ENCODE measurements around the gene MDGA2.

MDGA2 gene

DNA sequence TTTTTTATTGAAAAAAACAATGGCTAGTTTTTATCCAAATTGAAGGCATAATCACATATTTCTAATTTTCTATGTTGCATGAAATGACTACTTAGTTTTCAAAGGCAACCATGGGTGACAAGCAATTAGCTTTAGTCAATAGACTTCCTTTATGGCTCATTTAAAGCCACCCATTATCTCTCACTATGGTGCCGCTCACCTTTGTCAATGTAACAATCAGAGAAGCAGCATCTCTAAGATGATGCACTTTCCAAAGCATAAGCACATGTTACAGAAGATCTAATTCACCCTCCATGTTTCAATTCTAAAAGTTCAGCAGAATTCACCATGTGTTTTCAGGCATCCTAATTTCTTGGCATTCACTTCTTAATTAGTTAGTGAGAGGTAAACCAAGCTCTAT is 857.3 kb downstream of the MDGA2 start:
- no peaks in the 10 kb centered on the region for H3K9me2 ChIP-seq (replicated peaks; ENCODE audit: insufficient read depth, low read length)
- H3K4me3 ChIP-seq (ENCODE audit: insufficient read depth, low read length, poor library complexity, severe bottlenecking): no peak overlapping the region
- H3K9ac ChIP-seq (ENCODE audit: low read length): no peak overlapping the region
- H4K20me1 ChIP-seq (ENCODE audit: low read depth, low read length): no peaks in the 10 kb centered on the region
- H3K9me3 ChIP-seq (ENCODE audit: insufficient read depth, low read length): no peaks in the 10 kb centered on the region
- H3K79me2 ChIP-seq (ENCODE audit: insufficient read depth, low read length): no peaks in the 10 kb centered on the region
- H3F3A ChIP-seq (ENCODE audit: insufficient read depth): no peaks in the 10 kb centered on the region
- H3K27ac ChIP-seq (ENCODE audit: low read depth, low read length): no peak overlapping the region
- H2AFZ ChIP-seq (ENCODE audit: low read depth, low read length, severe bottlenecking): no peak overlapping the region
- H3K36me3 ChIP-seq (ENCODE audit: low read length): no peaks in the 10 kb centered on the region
- no peaks in the 10 kb centered on the region for H3K27me3 ChIP-seq (ENCODE audit: low read length)
- no peak for TF ChIP-seq CTCF (IDR thresholded peaks at IDR 0.05; ENCODE audit: insufficient read depth, low read length, poor library complexity, severe bottlenecking)
- no peak for TF ChIP-seq EZH2phosphoT487 (conservative IDR thresholded peaks at IDR 0.05; ENCODE audit: low read length)
- H3K4me2 ChIP-seq (ENCODE audit: low read depth, low read length, poor library complexity, severe bottlenecking): no peak overlapping the region

GRCh38 chr14:46793144-46793543 is 882.3 kb downstream of the MDGA2 start:
- Histone ChIP-seq H2AFZ (ENCODE audit: low read depth, low read length, severe bottlenecking) (no peak overlapping the region), H4K20me1 (ENCODE audit: low read depth, low read length) (no peaks in the 10 kb centered on the region), H3K27me3 (ENCODE audit: low read length) (no peaks in the 10 kb centered on the region), H3F3A (ENCODE audit: insufficient read depth) (no peaks in the 10 kb centered on the region), H3K4me3 (ENCODE audit: insufficient read depth, low read length, poor library complexity, severe bottlenecking) (no peak overlapping the region), H3K4me2 (ENCODE audit: low read depth, low read length, poor library complexity, severe bottlenecking) (no peak overlapping the region), H3K9me3 (ENCODE audit: insufficient read depth, low read length) (no peaks in the 10 kb centered on the region), H3K9me2 (replicated peaks; ENCODE audit: insufficient read depth, low read length) (no peaks in the 10 kb centered on the region), H3K36me3 (ENCODE audit: low read length) (no peaks in the 10 kb centered on the region), H3K79me2 (ENCODE audit: insufficient read depth, low read length) (no peaks in the 10 kb centered on the region), H3K9ac (ENCODE audit: low read length) (no peak overlapping the region), H3K27ac (ENCODE audit: low read depth, low read length) (no peak overlapping the region)
- TF ChIP-seq CTCF (IDR thresholded peaks at IDR 0.05; ENCODE audit: insufficient read depth, low read length, poor library complexity, severe bottlenecking) (no peak), EZH2phosphoT487 (conservative IDR thresholded peaks at IDR 0.05; ENCODE audit: low read length) (no peak)

All from SU-DHL-6 (cell line).